Endothelial cell of umbilical vein (primary cell): ENCODE measurements around the gene FBXL19. TPM values are rescaled to one million over a fixed set of nuclear protein-coding genes. Genes with fewer than 3 reads are reported as not detected.

Experiments
- BruUV-seq: library from RNA; stranded (reverse); fragments of 400-500 nt; replicated peaks from 2 replicates; lab custom pipeline; 2021; lab: Mats Ljungman, UMichigan
- CTCF ChIA-PET: fragments of 300-600, 350-600 bp; sonication (Branson Sonifier 250); formaldehyde crosslinking; loops from one replicate; lab custom pipeline; 2021; ENCODE audit warnings: antibody characterized with exemption, inconsistent platforms; lab: Charles Lee
- POLR2A ChIA-PET: fragments of 300-600, 350-600 bp; sonication (Branson Sonifier 250); formaldehyde crosslinking; loops from one replicate; lab custom pipeline; 2021; ENCODE audit warnings: antibody characterized with exemption, inconsistent platforms; lab: Charles Lee
- DNase-seq: peaks from one replicate; pipeline ENCODE4 v3.0.0-alpha.2; 2011; ENCODE audit warnings: low read depth, low spot score
- FAIRE-seq: peaks from 2 replicates; lab custom pipeline; 2011; peaks lifted over from hg19 to GRCh38; lab: Jason Lieb, UNC
- H2AFZ ChIP-seq: 2 replicates; pipeline ENCODE4 v1.6.0; 2012; ENCODE audit warnings: low read depth, low read length, control low read depth, inconsistent platforms
- H3K27ac ChIP-seq: 2 replicates; pipeline ENCODE4 v1.5.1; 2011; ENCODE audit warnings: low read depth, mild to moderate bottlenecking, control low read depth, low read length, moderate library complexity; ENCODE audit not compliant: insufficient read depth
- H3K27me3 ChIP-seq, 2 experiments: 2 replicates each; pipeline versions ENCODE4 v1.6.0 to v1.6.1; 2011; ENCODE audit warnings: low read length in 2 of 2, mixed read lengths in 1 of 2; ENCODE audit not compliant: control insufficient read depth in 2 of 2, insufficient read depth in 2 of 2
- H3K36me3 ChIP-seq, 2 experiments: 2 replicates in 1 of 2; 3 replicates in 1 of 2; pipeline ENCODE4 v1.5.1; 2011; ENCODE audit warnings: low read length in 2 of 2, mild to moderate bottlenecking in 1 of 2, moderate library complexity in 1 of 2; ENCODE audit not compliant: control insufficient read depth in 2 of 2, insufficient read depth in 2 of 2; ENCODE audit errors: extremely low read depth in 1 of 2
- H3K4me1 ChIP-seq: 3 replicates; pipeline ENCODE4 v1.5.1; 2011; ENCODE audit warnings: mild to moderate bottlenecking, low read length; ENCODE audit not compliant: control insufficient read depth, insufficient read depth; ENCODE audit errors: extremely low read depth
- H3K4me2 ChIP-seq: 2 replicates; pipeline ENCODE4 v1.6.1; 2011; ENCODE audit warnings: low read length, control low read depth, mixed read lengths; ENCODE audit not compliant: insufficient read depth
- H3K4me3 ChIP-seq, 3 experiments: fragments of 200-600 bp in 1 of 3; sonication (generic), shearing (Covaris generic) in 1 of 3; replicated peaks in 1 of 3; 2 replicates each; pipeline ENCODE4 v1.5.1; 2011 to 2016; ENCODE audit warnings: control low read depth in 3 of 3, low read length in 3 of 3, mild to moderate bottlenecking in 2 of 3, inconsistent platforms in 1 of 3, low read depth in 1 of 3, moderate library complexity in 1 of 3; ENCODE audit not compliant: insufficient read depth in 1 of 3
- H3K79me2 ChIP-seq: 2 replicates; pipeline ENCODE4 v1.6.0; 2012; ENCODE audit warnings: low read length, inconsistent platforms; ENCODE audit not compliant: control insufficient read depth, insufficient read depth
- H3K9ac ChIP-seq: replicated peaks from 2 replicates; pipeline ENCODE3; 2011; ENCODE audit warnings: low read length, control low read depth; ENCODE audit not compliant: insufficient read depth; ENCODE audit errors: extremely low read depth
- H3K9me1 ChIP-seq: replicated peaks from 3 replicates; pipeline ENCODE4 v1.6.0; 2011; ENCODE audit warnings: mild to moderate bottlenecking, low read length; ENCODE audit not compliant: control insufficient read depth, insufficient read depth; ENCODE audit errors: extremely low read depth
- H3K9me3 ChIP-seq: replicated peaks from 2 replicates; pipeline ENCODE4 v1.5.1; 2012; ENCODE audit warnings: low read length, inconsistent platforms; ENCODE audit not compliant: control insufficient read depth, insufficient read depth
- H4K20me1 ChIP-seq: replicated peaks from 2 replicates; pipeline ENCODE3; 2011; ENCODE audit warnings: mild to moderate bottlenecking, low read length; ENCODE audit not compliant: control insufficient read depth, insufficient read depth; ENCODE audit errors: extremely low read depth
- GATA2 ChIP-seq: IDR thresholded peaks from 2 replicates; pipeline ENCODE4 v1.7.0; 2011; ENCODE audit warnings: low read depth, mild to moderate bottlenecking, moderate library complexity, mixed read lengths, low read length; ENCODE audit not compliant: insufficient read length, insufficient read depth
- JUN ChIP-seq: IDR thresholded peaks from 2 replicates; pipeline ENCODE4 v1.6.1; 2011; ENCODE audit warnings: borderline replicate concordance, low read depth; ENCODE audit not compliant: insufficient read length, insufficient read depth
- MAX ChIP-seq: IDR thresholded peaks from 2 replicates; pipeline ENCODE4 v1.6.1; 2011; ENCODE audit not compliant: insufficient read depth, insufficient read length
- POLR2A ChIP-seq: IDR thresholded peaks from 2 replicates; pipeline ENCODE4 v1.6.1; 2012; ENCODE audit warnings: low read depth, mild to moderate bottlenecking, control low read depth, low read length
- dilution Hi-C: fragments of 300-500 bp; cut with MboI; formaldehyde crosslinking; loops from one replicate; pipeline ENCODE4 v1.15.0; 2019; ENCODE audit warnings: low sequenced_read_pairs; ENCODE audit not compliant: extremely low pct_ligation_motif_present
- intact Hi-C: fragments of 100-400 bp; cut with micrococcal nuclease; formaldehyde crosslinking; loops from one replicate; pipeline ENCODE4 v1.10.0; 2022
- microRNA counts: library from miRNA; unstranded; fragments of <30 nt; microRNA quantifications from one replicate; lab custom pipeline; 2016
- microRNA-seq: library from miRNA; unstranded; fragments of <30 nt; microRNA quantifications from one replicate; pipeline ENCODE4 v1.2.0, GENCODE V29; 2021; ENCODE audit warnings: borderline number of aligned reads, borderline replicate concordance
- polyA plus RNA-seq, 4 experiments: library from polyadenylated mRNA; depleted of rRNA in 3 of 4; stranded (reverse) in 3 of 4; unstranded in 1 of 4; fragments of >200 nt; gene quantifications; 2 replicates each; pipeline versions ENCODE4 v1.2.1 to v1.2.3, GENCODE V29; 2011 to 2012; ENCODE audit warnings: missing spikeins in 1 of 4
- small RNA-seq: library from RNA; depleted of rRNA; stranded (forward); fragments of <200 nt; gene quantifications from one replicate; pipeline ENCODE3, GENCODE V24; 2012; ENCODE audit warnings: low replicate concordance, low read depth; ENCODE audit not compliant: insufficient read depth, insufficient read length
- total RNA-seq: library from RNA; stranded (reverse); gene quantifications from 2 replicates; pipeline ENCODE4 v1.2.3, GENCODE V29; 2021

FBXL19 gene
- total and polyA plus RNA-seq, 2 donors (not counting 3 experiments of a cell fraction or from before 2014, with no cell fraction given) = 22.1 to 38.0 TPM

- CTCF ChIA-PET = interaction anchor here (1.3 to 1.8 kb wide), 5 partner anchors 12 to 103 kb away, joined by 3 to 9 read pairs (median 4); no protein-coding TSS in a partner anchor
- POLR2A ChIA-PET = interaction anchor here (0.6 to 0.7 kb wide), 2 partner anchors 94 to 159 kb away, joined by 3 to 4 read pairs; no protein-coding TSS in a partner anchor
- FAIRE-seq = no peak
- H3K4me1 ChIP-seq = no peaks in the 10 kb centered on the region
- no peaks in the 10 kb centered on the region for H3K27me3 ChIP-seq
- H3K79me2 ChIP-seq = no peaks in the 10 kb centered on the region
- DNase-seq = no peak
- no peaks in the 10 kb centered on the region for H3K9me3 ChIP-seq
- H3K4me2 ChIP-seq = peak overlapping the region; percentile 44
- no peak overlapping the region for H3K9ac ChIP-seq
- TF ChIP-seq GATA2 = no peak
- TF ChIP-seq MAX = no peak
- TF ChIP-seq JUN = no peak
- TF ChIP-seq POLR2A = no peak
- H4K20me1 ChIP-seq = no peaks in the 10 kb centered on the region
- H3K36me3 ChIP-seq = no peaks in the 10 kb centered on the region
- no TSS peak for BruUV-seq
- H3K27ac ChIP-seq = no peak overlapping the region
- dilution Hi-C loops = no loop called here
- no peaks in the 10 kb centered on the region for H3K9me1 ChIP-seq
- H2AFZ ChIP-seq = peak overlapping the region; percentile 86
- peak overlapping the region; percentile 7 to 50 (median 24) for H3K4me3 ChIP-seq
- intact Hi-C loops = loop anchor here (2.0 kb wide), 1 partner anchor 77 kb away; the partner anchor contains the start of genes ZNF646 and ZNF668
Measured at GRCh38 chr16:30997725-30998711, 74.6 kb downstream of the FBXL19 start.

MicroRNAs within 50 kb of the gene (microRNA counts, 767-probe panel; counts per million panel counts)
- microRNA hsa-miR-762 (lab: Ali Mortazavi, UCI) = 723 counts per million, percentile 96 among the panel's probes with 10 or more counts

Small RNA genes lying within 50 kb of the gene (microRNA-seq; reads per million reads assigned to microRNA genes)
- not detected for gene MIR4519
- not detected for gene MIR762

Small RNA genes lying within 50 kb of the gene (small RNA-seq; reads per million reads assigned to genes)
- gene AC135048.1 = 1.1 reads per million
- not detected for gene MIR4519
- gene MIR762 = not detected

Other genes starting within 250 kb of the FBXL19 start
- gene SRCAP, start 224.4 kb upstream of the FBXL19 start, total RNA-seq = 67.6 and 77.7 TPM in 2 replicates
- gene SRCAP, start 224.4 kb upstream of the FBXL19 start, polyA plus RNA-seq = 9.7 and 11.0 TPM in 2 replicates
- gene PHKG2, start 175.1 kb upstream of the FBXL19 start, total RNA-seq = 33.0 and 34.1 TPM in 2 replicates
- gene PHKG2, start 175.1 kb upstream of the FBXL19 start, polyA plus RNA-seq = 48.8 and 55.4 TPM in 2 replicates
- gene CFAP119, start 161.5 kb upstream of the FBXL19 start, total RNA-seq = 6.5 and 7.2 TPM in 2 replicates
- 9.5 and 13.7 TPM in 2 replicates for gene CFAP119, start 161.5 kb upstream of the FBXL19 start, polyA plus RNA-seq
- 97.0 and 102 TPM in 2 replicates for gene RNF40, start 161.2 kb upstream of the FBXL19 start, total RNA-seq
- 60.5 and 67.6 TPM in 2 replicates for gene RNF40, start 161.2 kb upstream of the FBXL19 start, polyA plus RNA-seq
- gene ZNF629, start 136.4 kb upstream of the FBXL19 start, total RNA-seq = 11.2 and 11.7 TPM in 2 replicates
- 5.2 and 5.6 TPM in 2 replicates for gene ZNF629, start 136.4 kb upstream of the FBXL19 start, polyA plus RNA-seq
- gene BCL7C, start 29.5 kb upstream of the FBXL19 start, total RNA-seq = 38.3 and 39.5 TPM in 2 replicates
- gene BCL7C, start 29.5 kb upstream of the FBXL19 start, polyA plus RNA-seq = 30.2 and 33.7 TPM in 2 replicates
- gene CTF1, start 27.0 kb upstream of the FBXL19 start, total RNA-seq = 1.4 and 1.5 TPM in 2 replicates
- 4.3 and 4.7 TPM in 2 replicates for gene CTF1, start 27.0 kb upstream of the FBXL19 start, polyA plus RNA-seq
- 17.0 and 17.6 TPM in 2 replicates for gene ORAI3, start 25.5 kb downstream of the FBXL19 start, total RNA-seq
- 25.4 and 33.9 TPM in 2 replicates for gene ORAI3, start 25.5 kb downstream of the FBXL19 start, polyA plus RNA-seq
- 21.3 and 25.6 TPM in 2 replicates for gene SETD1A, start 34.2 kb downstream of the FBXL19 start, total RNA-seq
- gene SETD1A, start 34.2 kb downstream of the FBXL19 start, polyA plus RNA-seq = 3.4 and 3.5 TPM in 2 replicates
- gene HSD3B7, start 61.6 kb downstream of the FBXL19 start, total RNA-seq = 2.9 and 3.5 TPM in 2 replicates
- gene HSD3B7, start 61.6 kb downstream of the FBXL19 start, polyA plus RNA-seq = 4.8 and 6.3 TPM in 2 replicates
- gene STX1B, start 87.1 kb downstream of the FBXL19 start, total RNA-seq = 0.07 and 0.11 TPM in 2 replicates
- gene STX1B, start 87.1 kb downstream of the FBXL19 start, polyA plus RNA-seq = 0.14 and 0.21 TPM in 2 replicates
- 60.7 and 65.2 TPM in 2 replicates for gene STX4, start 110.0 kb downstream of the FBXL19 start, total RNA-seq
- gene STX4, start 110.0 kb downstream of the FBXL19 start, polyA plus RNA-seq = 49.4 and 49.5 TPM in 2 replicates
- 11.6 and 13.3 TPM in 2 replicates for gene ZNF668, start 150.7 kb downstream of the FBXL19 start, total RNA-seq
- gene ZNF668, start 150.7 kb downstream of the FBXL19 start, polyA plus RNA-seq = 11.8 and 14.4 TPM in 2 replicates
- 13.1 and 15.9 TPM in 2 replicates for gene ZNF646, start 150.8 kb downstream of the FBXL19 start, total RNA-seq
- 4.1 and 5.9 TPM in 2 replicates for gene ZNF646, start 150.8 kb downstream of the FBXL19 start, polyA plus RNA-seq
- 2.8 and 4.5 TPM in 2 replicates for gene PRSS53, start 165.4 kb downstream of the FBXL19 start, total RNA-seq
- gene PRSS53, start 165.4 kb downstream of the FBXL19 start, polyA plus RNA-seq = 3.5 and 4.6 TPM in 2 replicates
- gene VKORC1, start 171.2 kb downstream of the FBXL19 start, total RNA-seq = 91.8 and 93.5 TPM in 2 replicates
- gene VKORC1, start 171.2 kb downstream of the FBXL19 start, polyA plus RNA-seq = 586 and 728 TPM in 2 replicates
- gene BCKDK, start 184.8 kb downstream of the FBXL19 start, total RNA-seq = 56.5 and 57.8 TPM in 2 replicates
- 78.3 and 96.7 TPM in 2 replicates for gene BCKDK, start 184.8 kb downstream of the FBXL19 start, polyA plus RNA-seq
- gene KAT8, start 194.1 kb downstream of the FBXL19 start, total RNA-seq = 42.1 and 42.8 TPM in 2 replicates
- 30.7 and 33.3 TPM in 2 replicates for gene KAT8, start 194.1 kb downstream of the FBXL19 start, polyA plus RNA-seq
- gene PRSS8, start 212.2 kb downstream of the FBXL19 start, total RNA-seq = not detected in 2 replicates
- gene PRSS8, start 212.2 kb downstream of the FBXL19 start, polyA plus RNA-seq = 0.11 and 0.12 TPM in 2 replicates
- not detected in 2 replicates for gene PRSS36, start 226.5 kb downstream of the FBXL19 start, total RNA-seq
- gene PRSS36, start 226.5 kb downstream of the FBXL19 start, polyA plus RNA-seq = 0.57 and 0.73 TPM in 2 replicates